Measurements from ENCODE around the gene HSDL2.
"Not testable (repeated sequence)": the region's sequence is repeated elsewhere in the genome, so short reads cannot be mapped to it uniquely, and the experiment has no call there.

HSDL2 gene

GRCh38 chr9:112384219-112384618 is 4.3 kb downstream of the HSDL2 start:
- Histone ChIP-seq H3K9ac (ENCODE audit: low read length) (no peak overlapping the region), H2BK15ac (ENCODE audit: low read depth, poor library complexity, severe bottlenecking) (no peak overlapping the region), H3K27me3 (ENCODE audit: control insufficient read depth in 1 of 2, insufficient read depth in 1 of 2, low read length in 2 of 2) (no peaks in the 10 kb centered on the region), H3K4me1 (ENCODE audit: control insufficient read depth, insufficient read depth, low read depth, low read length) (peaks cover 7% of the 10 kb centered on the region), H2AFZ (ENCODE audit: low read depth, low read length) (no peak overlapping the region), H3K9me3 (ENCODE audit: control insufficient read depth, low read length) (no peaks in the 10 kb centered on the region), H2AK5ac (ENCODE audit: low read length, severe bottlenecking) (no peak overlapping the region), H4K91ac (ENCODE audit: low read length) (no peak overlapping the region), H3K27ac (ENCODE audit: low read length, poor library complexity, severe bottlenecking) (no peak overlapping the region), H3K4me2 (ENCODE audit: low read length, poor library complexity, severe bottlenecking) (no peak overlapping the region), H3K14ac (ENCODE audit: low read length in 2 of 2) (no peak overlapping the region), H3K79me1 (replicated peaks; ENCODE audit: low read length, poor library complexity, severe bottlenecking) (peaks cover 14% of the 10 kb centered on the region), H3K18ac (ENCODE audit: low read depth in 1 of 2, low read length in 2 of 2) (no peak overlapping the region), H3K23ac (ENCODE audit: low read length in 2 of 2) (no peak overlapping the region), H3K36me3 (ENCODE audit: control insufficient read depth in 1 of 2, insufficient read depth in 2 of 2, low read depth in 1 of 2, low read length in 2 of 2) (peaks cover 0 to 15% of the 10 kb centered on the region in 2 experiments), H2BK12ac (ENCODE audit: low read length in 2 of 2) (no peak overlapping the region), H2BK120ac (ENCODE audit: low read depth, low read length) (no peak overlapping the region), H3K4ac (ENCODE audit: low read depth in 1 of 2, low read length in 2 of 2) (no peak overlapping the region), H3K4me3 (ENCODE audit: insufficient read depth in 1 of 2, low read depth in 1 of 2, low read length in 2 of 2) (no peak overlapping the region), H4K8ac (ENCODE audit: low read length) (no peak overlapping the region), H2BK5ac (ENCODE audit: low read depth, low read length, poor library complexity, severe bottlenecking) (no peak overlapping the region)
- no peak for DNase-seq
- 92% methylated on average over 1 of the region's 1 CpG for WGBS

- Histone ChIP-seq H3K27me3 (ENCODE audit: control insufficient read depth in 1 of 2, insufficient read depth in 1 of 2, low read length in 2 of 2) (no peaks in the 10 kb centered on the region), H3K4me3 (ENCODE audit: insufficient read depth in 1 of 2, low read depth in 1 of 2, low read length in 2 of 2) (no peak overlapping the region), H3K4me1 (ENCODE audit: control insufficient read depth, insufficient read depth, low read depth, low read length) (peaks cover 7% of the 10 kb centered on the region), H3K14ac (ENCODE audit: low read length in 2 of 2) (no peak overlapping the region), H3K4ac (ENCODE audit: low read depth in 1 of 2, low read length in 2 of 2) (no peak overlapping the region), H2BK12ac (ENCODE audit: low read length in 2 of 2) (no peak overlapping the region), H3K18ac (ENCODE audit: low read depth in 1 of 2, low read length in 2 of 2) (no peak overlapping the region), H3K23ac (ENCODE audit: low read length in 2 of 2) (no peak overlapping the region), H4K91ac (ENCODE audit: low read length) (no peak overlapping the region), H3K9ac (ENCODE audit: low read length) (no peak overlapping the region), H2AK5ac (ENCODE audit: low read length, severe bottlenecking) (no peak overlapping the region), H3K36me3 (ENCODE audit: control insufficient read depth in 1 of 2, insufficient read depth in 2 of 2, low read depth in 1 of 2, low read length in 2 of 2) (peaks cover 0 to 15% of the 10 kb centered on the region in 2 experiments), H4K8ac (ENCODE audit: low read length) (no peak overlapping the region), H2BK15ac (ENCODE audit: low read depth, poor library complexity, severe bottlenecking) (no peak overlapping the region), H3K4me2 (ENCODE audit: low read length, poor library complexity, severe bottlenecking) (no peak overlapping the region), H2AFZ (ENCODE audit: low read depth, low read length) (no peak overlapping the region), H2BK120ac (ENCODE audit: low read depth, low read length) (no peak overlapping the region), H3K79me1 (replicated peaks; ENCODE audit: low read length, poor library complexity, severe bottlenecking) (peaks cover 14% of the 10 kb centered on the region), H3K27ac (ENCODE audit: low read length, poor library complexity, severe bottlenecking) (no peak overlapping the region), H2BK5ac (ENCODE audit: low read depth, low read length, poor library complexity, severe bottlenecking) (no peak overlapping the region), H3K9me3 (ENCODE audit: control insufficient read depth, low read length) (no peaks in the 10 kb centered on the region)
- no peak for DNase-seq
- WGBS = 98% methylated on average over 5 of the region's 5 CpGs
These were observed 4.8 kb downstream of the HSDL2 start for GRCh38 chr9:112384690-112385089.

- Histone ChIP-seq H2BK120ac (ENCODE audit: low read depth, low read length) (no peak overlapping the region), H3K14ac (ENCODE audit: low read length in 2 of 2) (no peak overlapping the region), H2AK5ac (ENCODE audit: low read length, severe bottlenecking) (no peak overlapping the region), H3K79me1 (replicated peaks; ENCODE audit: low read length, poor library complexity, severe bottlenecking) (peaks cover 14% of the 10 kb centered on the region), H3K27ac (ENCODE audit: low read length, poor library complexity, severe bottlenecking) (no peak overlapping the region), H3K4me2 (ENCODE audit: low read length, poor library complexity, severe bottlenecking) (no peak overlapping the region), H2BK12ac (ENCODE audit: low read length in 2 of 2) (no peak overlapping the region), H3K23ac (ENCODE audit: low read length in 2 of 2) (no peak overlapping the region), H2AFZ (ENCODE audit: low read depth, low read length) (no peak overlapping the region), H3K18ac (ENCODE audit: low read depth in 1 of 2, low read length in 2 of 2) (no peak overlapping the region), H2BK5ac (ENCODE audit: low read depth, low read length, poor library complexity, severe bottlenecking) (no peak overlapping the region), H4K91ac (ENCODE audit: low read length) (no peak overlapping the region), H3K36me3 (ENCODE audit: control insufficient read depth in 1 of 2, insufficient read depth in 2 of 2, low read depth in 1 of 2, low read length in 2 of 2) (peaks cover 0 to 15% of the 10 kb centered on the region in 2 experiments), H3K4me3 (ENCODE audit: insufficient read depth in 1 of 2, low read depth in 1 of 2, low read length in 2 of 2) (no peak overlapping the region), H3K27me3 (ENCODE audit: control insufficient read depth in 1 of 2, insufficient read depth in 1 of 2, low read length in 2 of 2) (no peaks in the 10 kb centered on the region), H3K4ac (ENCODE audit: low read depth in 1 of 2, low read length in 2 of 2) (no peak overlapping the region), H4K8ac (ENCODE audit: low read length) (no peak overlapping the region), H3K9me3 (ENCODE audit: control insufficient read depth, low read length) (no peaks in the 10 kb centered on the region), H2BK15ac (ENCODE audit: low read depth, poor library complexity, severe bottlenecking) (no peak overlapping the region), H3K4me1 (ENCODE audit: control insufficient read depth, insufficient read depth, low read depth, low read length) (peaks cover 3% of the 10 kb centered on the region), H3K9ac (ENCODE audit: low read length) (no peak overlapping the region)
- DNase-seq = no peak
- WGBS = 96% methylated on average over 3 of the region's 3 CpGs
These were observed 7.2 kb downstream of the HSDL2 start for GRCh38 chr9:112387115-112387514.

- not testable (repeated sequence) for DNase-seq; H3K9me3 ChIP-seq (ENCODE audit: control insufficient read depth, low read length); H3K4ac ChIP-seq (ENCODE audit: low read depth in 1 of 2, low read length in 2 of 2); H3K18ac ChIP-seq (ENCODE audit: low read depth in 1 of 2, low read length in 2 of 2); H3K4me3 ChIP-seq (ENCODE audit: insufficient read depth in 1 of 2, low read depth in 1 of 2, low read length in 2 of 2); H3K27ac ChIP-seq (ENCODE audit: low read length, poor library complexity, severe bottlenecking); H3K4me1 ChIP-seq (ENCODE audit: control insufficient read depth, insufficient read depth, low read depth, low read length); H4K91ac ChIP-seq (ENCODE audit: low read length); H2AFZ ChIP-seq (ENCODE audit: low read depth, low read length); H3K9ac ChIP-seq (ENCODE audit: low read length); H2BK12ac ChIP-seq (ENCODE audit: low read length in 2 of 2); H3K14ac ChIP-seq (ENCODE audit: low read length in 2 of 2); H2BK5ac ChIP-seq (ENCODE audit: low read depth, low read length, poor library complexity, severe bottlenecking); H4K8ac ChIP-seq (ENCODE audit: low read length); H3K27me3 ChIP-seq (ENCODE audit: control insufficient read depth in 1 of 2, insufficient read depth in 1 of 2, low read length in 2 of 2); H2BK15ac ChIP-seq (ENCODE audit: low read depth, poor library complexity, severe bottlenecking); H3K23ac ChIP-seq (ENCODE audit: low read length in 2 of 2); H2BK120ac ChIP-seq (ENCODE audit: low read depth, low read length); H2AK5ac ChIP-seq (ENCODE audit: low read length, severe bottlenecking); H3K4me2 ChIP-seq (ENCODE audit: low read length, poor library complexity, severe bottlenecking)
- Histone ChIP-seq H3K79me1 (replicated peaks; ENCODE audit: low read length, poor library complexity, severe bottlenecking) (peaks cover 15% of the 10 kb centered on the region), H3K36me3 (ENCODE audit: control insufficient read depth in 1 of 2, insufficient read depth in 2 of 2, low read depth in 1 of 2, low read length in 2 of 2) (peaks cover 0 to 12% of the 10 kb centered on the region in 2 experiments)
- 100% methylated on average over 1 of the region's 3 CpGs for WGBS
These were observed 10.0 kb downstream of the HSDL2 start for GRCh38 chr9:112389897-112390296.
